NCI-H2081 (cell line): Measurements from ENCODE around the gene TBX20.
"Not testable (repeated sequence)": the region's sequence is repeated elsewhere in the genome, so short reads cannot be mapped to it uniquely, and the experiment has no call there.

Source experiments
- DNase-seq, 2 experiments: peaks; one replicate each; lab custom pipeline; 2025; lab: John Stamatoyannopoulos, UW

TBX20 gene

GRCh38 chr7:35161059-35161740 lies 92.7 kb downstream of the TBX20 start:
- DNase-seq: not testable (repeated sequence)
